Measurements from ENCODE around the gene SHOC2. TPM values are rescaled to one million over a fixed set of nuclear protein-coding genes. Genes with fewer than 3 reads are reported as not detected.

SHOC2 gene
- total RNA-seq, 1 experiment from 2014 or later, result 59.8 TPM

DNA sequence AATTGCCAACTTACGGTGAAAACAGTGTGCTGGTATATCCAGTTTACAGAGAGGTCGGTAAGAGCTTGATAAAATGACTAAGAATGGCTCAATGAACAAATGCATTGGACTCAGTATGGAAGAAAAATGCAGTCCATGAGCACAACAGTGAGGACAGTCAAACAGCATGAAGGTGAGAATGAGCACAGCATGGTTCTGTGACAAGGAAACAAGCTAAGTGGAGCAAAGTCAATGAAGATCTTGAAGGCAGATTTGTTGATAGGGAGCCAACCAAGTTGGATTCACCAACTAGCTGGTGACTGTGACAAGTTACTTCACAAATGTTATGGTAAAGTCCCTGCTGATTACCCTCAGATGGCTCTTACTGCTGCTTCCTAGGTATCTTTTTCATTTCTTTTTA is 75.9 kb downstream of the SHOC2 start:
- intact Hi-C loops (cut with micrococcal nuclease), result no loop called here
- CTCF ChIA-PET, result interaction anchor here (0.6 kb wide), 1 partner anchor 81 kb away, joined by 4 read pairs; no protein-coding TSS in a partner anchor
- no peak overlapping the region for H3K27ac Mint-ChIP-seq (ENCODE audit: low read depth, unreplicated experiment)
- TF ChIP-seq, protein P1, sequence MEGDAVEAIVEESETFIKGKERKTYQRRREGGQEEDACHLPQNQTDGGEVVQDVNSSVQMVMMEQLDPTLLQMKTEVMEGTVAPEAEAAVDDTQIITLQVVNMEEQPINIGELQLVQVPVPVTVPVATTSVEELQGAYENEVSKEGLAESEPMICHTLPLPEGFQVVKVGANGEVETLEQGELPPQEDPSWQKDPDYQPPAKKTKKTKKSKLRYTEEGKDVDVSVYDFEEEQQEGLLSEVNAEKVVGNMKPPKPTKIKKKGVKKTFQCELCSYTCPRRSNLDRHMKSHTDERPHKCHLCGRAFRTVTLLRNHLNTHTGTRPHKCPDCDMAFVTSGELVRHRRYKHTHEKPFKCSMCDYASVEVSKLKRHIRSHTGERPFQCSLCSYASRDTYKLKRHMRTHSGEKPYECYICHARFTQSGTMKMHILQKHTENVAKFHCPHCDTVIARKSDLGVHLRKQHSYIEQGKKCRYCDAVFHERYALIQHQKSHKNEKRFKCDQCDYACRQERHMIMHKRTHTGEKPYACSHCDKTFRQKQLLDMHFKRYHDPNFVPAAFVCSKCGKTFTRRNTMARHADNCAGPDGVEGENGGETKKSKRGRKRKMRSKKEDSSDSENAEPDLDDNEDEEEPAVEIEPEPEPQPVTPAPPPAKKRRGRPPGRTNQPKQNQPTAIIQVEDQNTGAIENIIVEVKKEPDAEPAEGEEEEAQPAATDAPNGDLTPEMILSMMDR (IDR thresholded peaks at IDR 0.05; ENCODE audit: unreplicated experiment), result no peak
- DNase-seq (ENCODE audit: unreplicated experiment), result no peak
- H3K27me3 Mint-ChIP-seq (ENCODE audit: insufficient read depth, unreplicated experiment), result no peaks in the 10 kb centered on the region
- no peak overlapping the region for H3K4me3 Mint-ChIP-seq (ENCODE audit: unreplicated experiment)
- no TSS peak for BruUV-seq (replicated peaks)
- POLR2A ChIA-PET, result interaction anchor here (0.8 to 1.2 kb wide), 2 partner anchors 10 to 93 kb away, joined by 3 read pairs; no protein-coding TSS in a partner anchor
- H3K4me1 Mint-ChIP-seq (ENCODE audit: insufficient read depth, unreplicated experiment), result peaks cover 12% of the 10 kb centered on the region
- H3K36me3 Mint-ChIP-seq (ENCODE audit: insufficient read depth, unreplicated experiment), result peaks cover 16% of the 10 kb centered on the region
- no peaks in the 10 kb centered on the region for H3K9me3 Mint-ChIP-seq (ENCODE audit: unreplicated experiment)

DNA sequence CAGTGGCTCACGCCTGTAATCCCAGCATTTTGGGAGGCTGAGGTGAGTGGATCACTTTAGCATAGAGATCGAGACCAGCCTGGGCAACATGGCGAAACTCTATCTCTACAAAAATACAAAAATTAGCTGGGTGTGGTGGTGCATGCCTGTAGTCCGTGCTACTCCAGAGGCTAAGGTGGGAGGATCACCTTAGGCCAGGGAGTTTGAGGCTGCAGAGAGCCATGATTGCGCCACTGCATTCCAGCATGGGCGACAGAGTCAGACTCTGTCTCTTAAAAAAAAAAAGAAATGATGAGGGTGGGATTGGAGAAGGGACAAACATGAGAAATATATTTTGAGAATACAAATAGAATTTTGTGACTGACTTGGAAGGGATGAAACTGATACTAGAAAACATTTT is 76.9 kb downstream of the SHOC2 start:
- ChIA-PET POLR2A (interaction anchor here (0.8 to 1.2 kb wide), 3 partner anchors 11 to 94 kb away, joined by 3 read pairs; partner anchors contain the start of gene BBIP1), CTCF (interaction anchor here (0.5 to 1.0 kb wide), 2 partner anchors 8 to 1084 kb away, joined by 3 read pairs; no protein-coding TSS in a partner anchor)
- BruUV-seq (replicated peaks), result no TSS peak
- no peak for DNase-seq (ENCODE audit: unreplicated experiment)
- H3K36me3 Mint-ChIP-seq (ENCODE audit: insufficient read depth, unreplicated experiment), result peaks cover 19% of the 10 kb centered on the region
- no peak overlapping the region for H3K27ac Mint-ChIP-seq (ENCODE audit: low read depth, unreplicated experiment)
- no peak overlapping the region for H3K4me3 Mint-ChIP-seq (ENCODE audit: unreplicated experiment)
- TF ChIP-seq, protein P1 (IDR thresholded peaks at IDR 0.05; ENCODE audit: unreplicated experiment), result no peak
- intact Hi-C loops (cut with micrococcal nuclease), result no loop called here
- H3K4me1 Mint-ChIP-seq (ENCODE audit: insufficient read depth, unreplicated experiment), result peaks cover 12% of the 10 kb centered on the region
- no peaks in the 10 kb centered on the region for H3K27me3 Mint-ChIP-seq (ENCODE audit: insufficient read depth, unreplicated experiment)
- no peaks in the 10 kb centered on the region for H3K9me3 Mint-ChIP-seq (ENCODE audit: unreplicated experiment)

DNA sequence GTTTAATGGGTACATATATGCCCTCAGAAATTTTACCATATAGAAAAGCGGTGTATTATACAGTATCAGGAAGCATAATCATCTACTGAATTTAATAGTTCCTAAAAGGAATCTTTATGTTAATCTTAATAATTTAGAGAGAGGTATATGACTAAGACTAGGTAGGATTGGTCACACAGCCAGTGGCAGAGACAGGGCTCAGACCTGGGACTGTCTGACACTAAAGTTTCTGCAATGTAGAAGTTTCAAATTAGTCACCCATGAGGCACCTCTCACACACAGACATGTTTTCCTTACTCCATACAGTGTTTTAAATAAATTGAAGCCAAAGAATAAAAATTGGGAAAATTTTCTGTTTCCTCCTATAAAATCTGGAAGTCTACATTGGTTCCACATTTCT is 84.6 kb downstream of the SHOC2 start:
- TF ChIP-seq, protein P1 (IDR thresholded peaks at IDR 0.05; ENCODE audit: unreplicated experiment), result no peak
- intact Hi-C loops (cut with micrococcal nuclease), result no loop called here
- no peaks in the 10 kb centered on the region for H3K4me1 Mint-ChIP-seq (ENCODE audit: insufficient read depth, unreplicated experiment)
- no peak overlapping the region for H3K27ac Mint-ChIP-seq (ENCODE audit: low read depth, unreplicated experiment)
- no peak for DNase-seq (ENCODE audit: unreplicated experiment)
- H3K27me3 Mint-ChIP-seq (ENCODE audit: insufficient read depth, unreplicated experiment), result no peaks in the 10 kb centered on the region
- BruUV-seq (replicated peaks), result no TSS peak
- no peaks in the 10 kb centered on the region for H3K9me3 Mint-ChIP-seq (ENCODE audit: unreplicated experiment)
- ChIA-PET CTCF (interaction anchor here (0.9 kb wide), 1 partner anchor 8 kb away, joined by 3 read pairs; no protein-coding TSS in a partner anchor), POLR2A (interaction anchor here (0.7 kb wide), 1 partner anchor 87 kb away, joined by 4 read pairs; no protein-coding TSS in a partner anchor)
- peaks cover 36% of the 10 kb centered on the region for H3K36me3 Mint-ChIP-seq (ENCODE audit: insufficient read depth, unreplicated experiment)
- H3K4me3 Mint-ChIP-seq (ENCODE audit: unreplicated experiment), result no peak overlapping the region

DNA sequence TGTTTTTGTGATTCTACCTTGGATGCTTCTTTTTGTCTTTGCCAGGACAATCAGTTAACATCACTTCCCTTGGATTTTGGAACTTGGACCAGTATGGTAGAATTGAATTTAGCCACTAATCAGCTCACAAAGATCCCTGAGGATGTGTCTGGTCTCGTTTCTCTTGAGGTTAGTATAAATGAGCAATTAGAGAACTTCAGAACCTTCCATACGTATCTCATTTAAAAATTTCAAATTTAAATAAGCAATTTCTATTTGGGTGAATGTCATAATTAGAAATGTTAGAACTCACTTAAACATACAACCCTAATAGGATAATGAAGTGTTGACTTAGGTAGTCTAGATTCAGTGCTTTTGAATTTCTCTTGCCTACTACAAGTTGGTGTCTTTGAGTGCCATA is 88.1 kb downstream of the SHOC2 start:
- DNase-seq (ENCODE audit: unreplicated experiment), result no peak
- intact Hi-C loops (cut with micrococcal nuclease), result no loop called here

More for the DNA sequence above, 88.1 kb downstream of the SHOC2 start:
- H3K4me3 Mint-ChIP-seq (ENCODE audit: unreplicated experiment), result no peak overlapping the region
- ChIA-PET POLR2A (no interaction called here), CTCF (no interaction called here)
- TF ChIP-seq, protein P1 (IDR thresholded peaks at IDR 0.05; ENCODE audit: unreplicated experiment), result no peak
- peaks cover 33% of the 10 kb centered on the region for H3K36me3 Mint-ChIP-seq (ENCODE audit: insufficient read depth, unreplicated experiment)
- no peaks in the 10 kb centered on the region for H3K27me3 Mint-ChIP-seq (ENCODE audit: insufficient read depth, unreplicated experiment)
- no peaks in the 10 kb centered on the region for H3K4me1 Mint-ChIP-seq (ENCODE audit: insufficient read depth, unreplicated experiment)
- BruUV-seq (replicated peaks), result no TSS peak
- H3K9me3 Mint-ChIP-seq (ENCODE audit: unreplicated experiment), result no peaks in the 10 kb centered on the region
- no peak overlapping the region for H3K27ac Mint-ChIP-seq (ENCODE audit: low read depth, unreplicated experiment)
